ENCODE measurements around the gene OXCT2. TPM values are rescaled to one million over a fixed set of nuclear protein-coding genes. Genes with fewer than 3 reads are reported as not detected.

The OXCT2 gene
- total RNA-seq, 1 experiment from 2014 or later = 1.3 TPM

- Histone ChIP-seq H3K4me2 (no peak overlapping the region), H3K9me3 (ENCODE audit: insufficient read depth, low read depth) (no peaks in the 10 kb centered on the region), H3K9me2 (ENCODE audit: insufficient read depth) (no peaks in the 10 kb centered on the region), H3K4me3 (no peak overlapping the region), H3K27me3 (ENCODE audit: insufficient read depth, low read depth) (peaks cover 30% of the 10 kb centered on the region), H3K79me2 (ENCODE audit: low read depth) (no peaks in the 10 kb centered on the region), H3K27ac (no peak overlapping the region), H2AFZ (no peak overlapping the region), H3F3A (ENCODE audit: insufficient read depth, low read depth) (no peaks in the 10 kb centered on the region), H4K20me1 (ENCODE audit: insufficient read depth) (no peaks in the 10 kb centered on the region), H3K4me1 (replicated peaks; ENCODE audit: insufficient read depth) (no peaks in the 10 kb centered on the region), H3K36me3 (ENCODE audit: low read depth) (no peaks in the 10 kb centered on the region)
- POLR2A ChIA-PET (ENCODE audit: unreplicated experiment) = no interaction called here
- CTCF ChIA-PET = no interaction called here
- TF ChIP-seq CTCF (conservative IDR thresholded peaks at IDR 0.05) (no peak), EZH2 (IDR thresholded peaks at IDR 0.05; ENCODE audit: low read depth) (no peak)
- no TSS peak for BruUV-seq (replicated peaks)
- intact Hi-C loops (cut with micrococcal nuclease; ENCODE audit: unreplicated experiment) = no loop called here
- no peak for DNase-seq
Measured at GRCh38 chr1:39732730-39733129, 38.4 kb downstream of the OXCT2 start.

GRCh38 chr1:39729842-39730241 is 41.3 kb downstream of the OXCT2 start:
- ChIA-PET POLR2A (ENCODE audit: unreplicated experiment) (no interaction called here), CTCF (interaction anchor here (0.5 kb wide), 1 partner anchor 347 kb away, joined by 3 read pairs; no protein-coding TSS in a partner anchor)
- H3F3A ChIP-seq (ENCODE audit: insufficient read depth, low read depth) = no peaks in the 10 kb centered on the region
- BruUV-seq (replicated peaks) = no TSS peak
- H4K20me1 ChIP-seq (ENCODE audit: insufficient read depth) = no peaks in the 10 kb centered on the region
- no peak overlapping the region for H3K27ac ChIP-seq
- DNase-seq = no peak
- H3K36me3 ChIP-seq (ENCODE audit: low read depth) = no peaks in the 10 kb centered on the region
- no peaks in the 10 kb centered on the region for H3K9me2 ChIP-seq (ENCODE audit: insufficient read depth)
- no peaks in the 10 kb centered on the region for H3K79me2 ChIP-seq (ENCODE audit: low read depth)
- H3K4me1 ChIP-seq (replicated peaks; ENCODE audit: insufficient read depth) = no peaks in the 10 kb centered on the region
- H3K9me3 ChIP-seq (ENCODE audit: insufficient read depth, low read depth) = no peaks in the 10 kb centered on the region
- intact Hi-C loops (cut with micrococcal nuclease; ENCODE audit: unreplicated experiment) = no loop called here
- TF ChIP-seq EZH2 (IDR thresholded peaks at IDR 0.05; ENCODE audit: low read depth) (no peak), CTCF (conservative IDR thresholded peaks at IDR 0.05) (no peak)
- no peak overlapping the region for H3K4me3 ChIP-seq
- no peak overlapping the region for H2AFZ ChIP-seq
- no peak overlapping the region for H3K4me2 ChIP-seq
- H3K27me3 ChIP-seq (ENCODE audit: insufficient read depth, low read depth) = peaks cover 30% of the 10 kb centered on the region

GRCh38 chr1:39729030-39729429 is 42.1 kb downstream of the OXCT2 start:
- H3K9me3 ChIP-seq (ENCODE audit: insufficient read depth, low read depth) = no peaks in the 10 kb centered on the region
- no peaks in the 10 kb centered on the region for H3K79me2 ChIP-seq (ENCODE audit: low read depth)
- no peaks in the 10 kb centered on the region for H3K4me1 ChIP-seq (replicated peaks; ENCODE audit: insufficient read depth)
- TF ChIP-seq EZH2 (IDR thresholded peaks at IDR 0.05; ENCODE audit: low read depth) = no peak
- no peak overlapping the region for H3K27ac ChIP-seq
- intact Hi-C loops (cut with micrococcal nuclease; ENCODE audit: unreplicated experiment) = no loop called here
- H3K27me3 ChIP-seq (ENCODE audit: insufficient read depth, low read depth) = peaks cover 22% of the 10 kb centered on the region
- no peaks in the 10 kb centered on the region for H4K20me1 ChIP-seq (ENCODE audit: insufficient read depth)
- no TSS peak for BruUV-seq (replicated peaks)
- no peak overlapping the region for H3K4me3 ChIP-seq
- ChIA-PET CTCF (no interaction called here), POLR2A (ENCODE audit: unreplicated experiment) (no interaction called here)
- H3K4me2 ChIP-seq = no peak overlapping the region
- H3F3A ChIP-seq (ENCODE audit: insufficient read depth, low read depth) = no peaks in the 10 kb centered on the region
- no peak for DNase-seq
- H3K36me3 ChIP-seq (ENCODE audit: low read depth) = no peaks in the 10 kb centered on the region
- H2AFZ ChIP-seq = no peak overlapping the region
- no peaks in the 10 kb centered on the region for H3K9me2 ChIP-seq (ENCODE audit: insufficient read depth)

GRCh38 chr1:39727932-39728317 is 43.2 kb downstream of the OXCT2 start:
- POLR2A ChIA-PET (ENCODE audit: unreplicated experiment) = no interaction called here
- H3K36me3 ChIP-seq (ENCODE audit: low read depth) = no peaks in the 10 kb centered on the region
- intact Hi-C loops (cut with micrococcal nuclease; ENCODE audit: unreplicated experiment) = no loop called here
- no peaks in the 10 kb centered on the region for H3K9me3 ChIP-seq (ENCODE audit: insufficient read depth, low read depth)
- TF ChIP-seq EZH2 (IDR thresholded peaks at IDR 0.05; ENCODE audit: low read depth) = no peak
- no peak for TF ChIP-seq CTCF (conservative IDR thresholded peaks at IDR 0.05)
- H3K27me3 ChIP-seq (ENCODE audit: insufficient read depth, low read depth) = peaks cover 14% of the 10 kb centered on the region
- H4K20me1 ChIP-seq (ENCODE audit: insufficient read depth) = no peaks in the 10 kb centered on the region
- H3F3A ChIP-seq (ENCODE audit: insufficient read depth, low read depth) = no peaks in the 10 kb centered on the region
- CTCF ChIA-PET = no interaction called here
- no peak overlapping the region for H3K27ac ChIP-seq
- H3K4me2 ChIP-seq = no peak overlapping the region
- H3K9me2 ChIP-seq (ENCODE audit: insufficient read depth) = no peaks in the 10 kb centered on the region
- no peaks in the 10 kb centered on the region for H3K4me1 ChIP-seq (replicated peaks; ENCODE audit: insufficient read depth)
- BruUV-seq (replicated peaks) = no TSS peak
- H2AFZ ChIP-seq = no peak overlapping the region
- no peak overlapping the region for H3K4me3 ChIP-seq
- no peak for DNase-seq
- no peaks in the 10 kb centered on the region for H3K79me2 ChIP-seq (ENCODE audit: low read depth)
